Glutamatergic neuron (in vitro differentiated cells): Measurements from ENCODE around the gene C1QTNF1. TPM values are rescaled to one million over a fixed set of nuclear protein-coding genes. Genes with fewer than 3 reads are reported as not detected.

Source experiments
- DNase-seq: peaks from one replicate; pipeline ENCODE4 v3.0.0; 2022
- H3K27ac Mint-ChIP-seq: one replicate; pipeline ENCODE4 v1.8.0; 2020; ENCODE audit warnings: mild to moderate bottlenecking, mixed read lengths, inconsistent platforms; ENCODE audit not compliant: unreplicated experiment
- H3K27me3 Mint-ChIP-seq: one replicate; pipeline ENCODE4 v1.8.0; 2020; ENCODE audit warnings: mild to moderate bottlenecking, moderate library complexity, mixed read lengths, inconsistent platforms; ENCODE audit not compliant: unreplicated experiment
- H3K36me3 Mint-ChIP-seq: one replicate; pipeline ENCODE4 v1.8.0; 2020; ENCODE audit warnings: mild to moderate bottlenecking, mixed read lengths, inconsistent platforms; ENCODE audit not compliant: unreplicated experiment
- H3K4me1 Mint-ChIP-seq: one replicate; pipeline ENCODE4 v1.8.0; 2020; ENCODE audit warnings: mild to moderate bottlenecking, low read depth, mixed read lengths, inconsistent platforms; ENCODE audit not compliant: unreplicated experiment
- H3K4me3 Mint-ChIP-seq: one replicate; pipeline ENCODE4 v1.8.0; 2020; ENCODE audit warnings: mild to moderate bottlenecking, mixed read lengths, inconsistent platforms; ENCODE audit not compliant: unreplicated experiment
- H3K9me3 Mint-ChIP-seq: one replicate; pipeline ENCODE4 v1.8.0; 2020; ENCODE audit warnings: mild to moderate bottlenecking, moderate library complexity, mixed read lengths, inconsistent platforms; ENCODE audit not compliant: unreplicated experiment
- CTCF ChIP-seq: fragments of 200-600 bp; sonication (generic); IDR thresholded peaks from one replicate; pipeline ENCODE4 v1.5.0; 2021; ENCODE audit not compliant: partially characterized antibody, unreplicated experiment
- total RNA-seq: library from RNA; stranded (reverse); fragmentation: NEBNext Ultra II Directional; extraction: Animal tissue kit (Norgen Biotek cat#: 25700); gene quantifications from one replicate; pipeline ENCODE4 v1.2.1, GENCODE V29; 2021; ENCODE audit not compliant: unreplicated experiment

The C1QTNF1 gene
- total RNA-seq, 1 donor from 2014 or later, result 0.15 TPM

DNA sequence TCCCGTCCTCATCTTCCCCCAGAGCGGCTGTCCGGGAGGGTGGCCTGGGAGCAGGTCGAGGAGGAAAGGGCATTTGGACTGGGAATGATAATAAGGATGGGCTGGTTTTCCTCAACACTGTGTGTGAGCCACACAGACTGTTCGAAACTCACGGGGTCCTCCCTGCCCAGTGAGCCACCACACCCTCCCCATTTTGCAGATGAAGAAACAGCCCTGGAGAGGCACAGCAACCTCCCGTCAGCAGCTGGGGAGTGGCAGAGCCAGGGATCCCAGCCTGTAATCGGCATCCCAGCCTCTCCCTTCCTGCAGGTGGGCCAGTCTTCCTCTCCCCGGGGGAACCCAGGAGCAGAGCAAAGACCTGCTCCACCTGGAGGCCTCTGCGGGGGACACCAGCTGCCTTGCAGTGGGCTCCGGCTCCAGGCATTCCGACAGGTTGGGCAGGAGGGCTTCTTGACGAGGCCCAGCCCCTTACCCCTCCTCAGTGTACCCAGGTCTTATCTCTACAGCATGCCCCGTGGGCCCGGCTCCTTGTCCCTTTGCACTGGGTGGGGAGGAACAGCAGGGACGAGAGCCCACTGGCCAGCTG, 74.4 kb downstream of the C1QTNF1 start:
- Mint-ChIP-seq H3K9me3 (peaks cover 4% of the 10 kb centered on the region), H3K27me3 (peaks cover 16% of the 10 kb centered on the region), H3K27ac (no peak overlapping the region), H3K4me1 (peaks cover 3% of the 10 kb centered on the region), H3K4me3 (no peak overlapping the region), H3K36me3 (no peaks in the 10 kb centered on the region)
- no peak for TF ChIP-seq CTCF
- no peak for DNase-seq

Other genes with a start within 250 kb of the C1QTNF1 start
- 57.2 TPM for gene CYTH1, start 241.9 kb upstream of the C1QTNF1 start, total RNA-seq
- 45.3 TPM for gene USP36, start 183.4 kb upstream of the C1QTNF1 start, total RNA-seq
- gene CEP295NL, start 121.0 kb upstream of the C1QTNF1 start, total RNA-seq, result 6.4 TPM
- gene TIMP2, start 98.8 kb upstream of the C1QTNF1 start, total RNA-seq, result 121 TPM
- gene LGALS3BP, start 44.2 kb upstream of the C1QTNF1 start, total RNA-seq, result 30.3 TPM
- 33.3 TPM for gene CANT1, start 14.4 kb upstream of the C1QTNF1 start, total RNA-seq
- gene ENGASE, start 50.7 kb downstream of the C1QTNF1 start, total RNA-seq, result 51.5 TPM